K562 (cell line): ENCODE data around the gene EMC10. TPM values are rescaled to one million over a fixed set of nuclear protein-coding genes. Genes with fewer than 3 reads are reported as not detected.

Source experiments
- ADNP ChIP-seq: fragments of 200-800 bp; sonication (Bioruptor generic); IDR thresholded peaks from 2 replicates; pipeline ENCODE4 v1.6.1; 2016; ENCODE audit warnings: missing genetic modification characterization, missing compliant biosample characterization
- BCOR ChIP-seq: fragments of 450-650 bp; IDR thresholded peaks from 2 replicates; pipeline ENCODE4 v1.6.1; 2016
- CSDE1 ChIP-seq, 2 experiments: fragments of 450-650 bp; IDR thresholded peaks; 2 replicates each; pipeline ENCODE4 v1.6.1; 2016; ENCODE audit warnings: mild to moderate bottlenecking in 1 of 2
- EGR1 ChIP-seq: fragments of 450-650 bp; conservative IDR thresholded peaks from 2 replicates; pipeline ENCODE4 v1.6.1; 2017; ENCODE audit warnings: mild to moderate bottlenecking
- EZH2 ChIP-seq: IDR thresholded peaks from 2 replicates; pipeline ENCODE4 v1.6.1; 2012; ENCODE audit warnings: low read depth, mild to moderate bottlenecking, inconsistent platforms, low read length, borderline replicate concordance
- FOXA3 ChIP-seq, 2 experiments: fragments of 450-650 bp in 1 of 2; sonication (generic) in 1 of 2; formaldehyde crosslinking; IDR thresholded peaks in 1 of 2; conservative IDR thresholded peaks in 1 of 2; 2 replicates each; pipeline versions ENCODE4 v1.4.0 to v1.8.0; 2020 to 2022; ENCODE audit warnings: mild to moderate bottlenecking in 2 of 2, missing genetic modification reagents in 1 of 2
- HDAC2 ChIP-seq: fragments of 450-650 bp; IDR thresholded peaks from 2 replicates; pipeline ENCODE4 v1.6.1; 2016; ENCODE audit warnings: mild to moderate bottlenecking
- HDAC6 ChIP-seq: IDR thresholded peaks from 2 replicates; pipeline ENCODE4 v1.6.1; 2012; ENCODE audit warnings: low read depth, mild to moderate bottlenecking, control low read depth, inconsistent platforms, low read length, moderate library complexity
- HNRNPLL ChIP-seq: fragments of 200-400 bp; formaldehyde crosslinking; IDR thresholded peaks from 2 replicates; pipeline ENCODE4 v1.6.1; 2017; ENCODE audit warnings: low read length, low read depth, mild to moderate bottlenecking; ENCODE audit not compliant: poor library complexity, severe bottlenecking
- LCOR ChIP-seq: sonication (generic); formaldehyde crosslinking; IDR thresholded peaks from 2 replicates; pipeline ENCODE4 v1.8.0; 2022; ENCODE audit warnings: mild to moderate bottlenecking, missing genetic modification reagents
- MAFG ChIP-seq: fragments of 450-650 bp; conservative IDR thresholded peaks from 2 replicates; pipeline ENCODE4 v1.6.1; 2016; ENCODE audit warnings: missing genetic modification characterization, missing compliant biosample characterization
- MIER1 ChIP-seq: fragments of 450-650 bp; IDR thresholded peaks from 2 replicates; pipeline ENCODE4 v1.6.1; 2016; ENCODE audit warnings: antibody characterized with exemption, mild to moderate bottlenecking, low read depth
- POU5F1 ChIP-seq: fragments of 150-350 bp; IDR thresholded peaks from 2 replicates; pipeline ENCODE4 v1.6.1; 2014; ENCODE audit warnings: borderline replicate concordance, low read length, low read depth, mild to moderate bottlenecking; ENCODE audit not compliant: partially characterized antibody
- RAD51 ChIP-seq: fragments of 450-650 bp; IDR thresholded peaks from 2 replicates; pipeline ENCODE4 v1.7.1; 2016; ENCODE audit warnings: low read depth, mild to moderate bottlenecking, borderline replicate concordance
- RBM17 ChIP-seq: fragments of 200-400 bp; formaldehyde crosslinking; IDR thresholded peaks from 2 replicates; pipeline ENCODE4 v1.6.1; 2017; ENCODE audit warnings: low read depth, mild to moderate bottlenecking, low read length, borderline replicate concordance
- SIN3A ChIP-seq, 2 experiments: fragments of 150-350 bp in 1 of 2; IDR thresholded peaks; 2 replicates each; pipeline ENCODE4 v1.6.1; 2011 to 2016; ENCODE audit warnings: borderline replicate concordance in 2 of 2, low read depth in 2 of 2, low read length in 2 of 2, mild to moderate bottlenecking in 2 of 2, moderate library complexity in 2 of 2; ENCODE audit not compliant: control insufficient read depth in 1 of 2
- ZNF143 ChIP-seq: sonication (generic); formaldehyde crosslinking; IDR thresholded peaks from 2 replicates; pipeline ENCODE4 v1.9.0; 2022; ENCODE audit warnings: mild to moderate bottlenecking, missing genetic modification reagents
- polyA plus RNA-seq, 8 experiments: library from polyadenylated mRNA; depleted of rRNA in 4 of 8; stranded (reverse) in 5 of 8; unstranded in 3 of 8; fragments of >200 nt; fragmentation: Nextera tagmentation in 2 of 8; fragmentation: Illumina TruSeq in 1 of 8; extraction: Ambion mirVana in 2 of 8; extraction: Trizol in 1 of 8; gene quantifications; 2 replicates each; pipeline versions ENCODE4 v1.2.1 to v1.2.3, GENCODE V29; 2011 to 2014; ENCODE audit warnings: inconsistent platforms in 1 of 8, missing spikeins in 1 of 8
- total RNA-seq, 7 experiments: library from RNA; depleted of rRNA in 6 of 7; stranded (reverse); fragments of >200 nt in 6 of 7; fragmentation: Illumina TruSeq in 2 of 7; extraction: Trizol in 2 of 7; gene quantifications; 2 replicates each; pipeline versions ENCODE4 v1.2.1 to v1.2.3, GENCODE V29; 2011 to 2021; ENCODE audit warnings: low replicate concordance in 1 of 7
- TF ChIP-seq, protein P1 (sequence below): sonication (generic); formaldehyde crosslinking; IDR thresholded peaks from 2 replicates; pipeline ENCODE4 v1.4.0; 2020; ENCODE audit warnings: mild to moderate bottlenecking, missing genetic modification reagents

Gene EMC10
- total and polyA plus RNA-seq, 9 of the 15 experiments (the other 6 are each of a cell fraction or from before 2014, with no cell fraction given), result 1.4 to 46.0 (median 13.1) TPM

- TF ChIP-seq RBM17 (no peak), MIER1 (peak; percentile 59; the same call in 1 of the 2 replicates), RAD51 (no peak), ADNP (tag) (peak; percentile 60; the same call in 1 of the 2 replicates), ZNF143 (CRISPR knock-in tag) (no peak), LCOR (CRISPR knock-in tag) (no peak), SIN3A (IDR thresholded peaks at IDR 0.05; ENCODE audit: borderline replicate concordance in 2 of 2, control insufficient read depth in 1 of 2, low read depth in 2 of 2, low read length in 2 of 2) (peak in 1 of 2 experiments; percentile 20; a peak in 1 of 4 replicates), CSDE1 (IDR thresholded peaks at IDR 0.05) (no peak), FOXA3 (CRISPR knock-in tag; conservative IDR thresholded peaks at IDR 0.05 in 1 of 2, IDR thresholded peaks at IDR 0.05 in 1 of 2) (no peak), HDAC2 (0 out of 2 replicates have a peak, but pooled peaks have one; percentile 19), EGR1 (peak; percentile 57), EZH2 (no peak), POU5F1 (no peak), BCOR (peak; percentile 69), MAFG (tag) (no peak), HNRNPLL (peak; percentile 11), HDAC6 (no peak)
- TF ChIP-seq, protein P1, sequence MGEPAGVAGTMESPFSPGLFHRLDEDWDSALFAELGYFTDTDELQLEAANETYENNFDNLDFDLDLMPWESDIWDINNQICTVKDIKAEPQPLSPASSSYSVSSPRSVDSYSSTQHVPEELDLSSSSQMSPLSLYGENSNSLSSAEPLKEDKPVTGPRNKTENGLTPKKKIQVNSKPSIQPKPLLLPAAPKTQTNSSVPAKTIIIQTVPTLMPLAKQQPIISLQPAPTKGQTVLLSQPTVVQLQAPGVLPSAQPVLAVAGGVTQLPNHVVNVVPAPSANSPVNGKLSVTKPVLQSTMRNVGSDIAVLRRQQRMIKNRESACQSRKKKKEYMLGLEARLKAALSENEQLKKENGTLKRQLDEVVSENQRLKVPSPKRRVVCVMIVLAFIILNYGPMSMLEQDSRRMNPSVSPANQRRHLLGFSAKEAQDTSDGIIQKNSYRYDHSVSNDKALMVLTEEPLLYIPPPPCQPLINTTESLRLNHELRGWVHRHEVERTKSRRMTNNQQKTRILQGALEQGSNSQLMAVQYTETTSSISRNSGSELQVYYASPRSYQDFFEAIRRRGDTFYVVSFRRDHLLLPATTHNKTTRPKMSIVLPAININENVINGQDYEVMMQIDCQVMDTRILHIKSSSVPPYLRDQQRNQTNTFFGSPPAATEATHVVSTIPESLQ (CRISPR knock-in tag), result no peak
- TF ChIP-seq, all 486 proteins: peak for 9
These were observed 566 bp downstream of the EMC10 start (continued) for GRCh38 chr19:50476907-50477238.
